ENCODE measurements around the gene FHIT. TPM values are rescaled to one million over a fixed set of nuclear protein-coding genes. Genes with fewer than 3 reads are reported as not detected.

Gene FHIT
- total RNA-seq, 2 experiments from 2014 or later, result 7.6 to 7.9 TPM

- peak overlapping the region; percentile 86 for H3K27ac Mint-ChIP-seq
- H3K27me3 Mint-ChIP-seq, result peaks cover 5% of the 10 kb centered on the region
- ATAC-seq, result no peak
- peaks cover 9% of the 10 kb centered on the region for H3K36me3 Mint-ChIP-seq (ENCODE audit: low read depth)
- no peak for TF ChIP-seq CTCF (IDR thresholded peaks at IDR 0.05)
- intact Hi-C loops (cut with micrococcal nuclease), result no loop called here
- H3K4me1 Mint-ChIP-seq (ENCODE audit: low read depth), result peaks cover 29% of the 10 kb centered on the region
- H3K9me3 Mint-ChIP-seq, result peaks cover 11% of the 10 kb centered on the region
- ChIA-PET POLR2A (no interaction called here), CTCF (no interaction called here)
- DNase-seq, result no peak
- no peak overlapping the region for H3K4me3 Mint-ChIP-seq
Measured at GRCh38 chr3:60366486-60366885, 884.8 kb downstream of the FHIT start.

GRCh38 chr3:60365360-60365759, 885.9 kb downstream of the FHIT start:
- peaks cover 29% of the 10 kb centered on the region for H3K4me1 Mint-ChIP-seq (ENCODE audit: low read depth)
- peaks cover under 1% of the 10 kb centered on the region for H3K27me3 Mint-ChIP-seq
- peaks cover 6% of the 10 kb centered on the region for H3K9me3 Mint-ChIP-seq
- peaks cover 9% of the 10 kb centered on the region for H3K36me3 Mint-ChIP-seq (ENCODE audit: low read depth)
- CTCF ChIA-PET, result no interaction called here
- POLR2A ChIA-PET, result interaction anchor here (1.0 kb wide), 1 partner anchor 12 kb away, joined by 3 read pairs; no protein-coding TSS in a partner anchor
- no peak overlapping the region for H3K4me3 Mint-ChIP-seq
- intact Hi-C loops (cut with micrococcal nuclease), result no loop called here
- TF ChIP-seq CTCF (IDR thresholded peaks at IDR 0.05), result no peak
- DNase-seq (no peak), ATAC-seq (peak; percentile 88)
- peak overlapping the region; percentile 86 for H3K27ac Mint-ChIP-seq

DNA sequence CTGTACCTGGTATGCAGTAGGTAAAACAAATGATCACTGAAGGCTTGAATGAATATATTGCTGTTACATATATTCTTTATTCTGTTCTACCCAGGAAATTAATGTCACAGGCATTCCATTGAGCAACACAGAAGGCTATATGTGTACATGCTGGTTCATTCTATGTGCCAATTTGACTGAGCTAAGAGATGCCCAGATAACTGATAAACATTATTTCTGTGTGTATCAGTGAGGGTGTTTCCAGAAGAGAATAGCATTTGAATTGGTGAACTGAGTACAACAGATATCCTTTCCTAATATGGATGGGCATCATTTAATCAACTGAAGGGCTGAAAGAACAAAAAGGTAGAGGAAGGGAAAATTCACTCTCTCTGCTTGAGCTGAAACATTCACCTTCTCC, 886.8 kb downstream of the FHIT start:
- ChIA-PET CTCF (no interaction called here), POLR2A (no interaction called here)
- no peak for DNase-seq
- Mint-ChIP-seq H3K4me1 (ENCODE audit: low read depth) (peaks cover 29% of the 10 kb centered on the region), H3K36me3 (ENCODE audit: low read depth) (peaks cover 9% of the 10 kb centered on the region), H3K9me3 (peaks cover 6% of the 10 kb centered on the region), H3K4me3 (no peak overlapping the region), H3K27me3 (no peaks in the 10 kb centered on the region), H3K27ac (no peak overlapping the region)
- ATAC-seq, result no peak
- no peak for TF ChIP-seq CTCF (IDR thresholded peaks at IDR 0.05)
- intact Hi-C loops (cut with micrococcal nuclease), result no loop called here

GRCh38 chr3:60363817-60364216, 887.4 kb downstream of the FHIT start:
- Mint-ChIP-seq H3K27me3 (no peaks in the 10 kb centered on the region), H3K36me3 (ENCODE audit: low read depth) (peaks cover 9% of the 10 kb centered on the region), H3K4me1 (ENCODE audit: low read depth) (peaks cover 29% of the 10 kb centered on the region), H3K4me3 (no peak overlapping the region), H3K9me3 (peaks cover 6% of the 10 kb centered on the region), H3K27ac (no peak overlapping the region)
- CTCF ChIA-PET, result no interaction called here
- TF ChIP-seq CTCF (IDR thresholded peaks at IDR 0.05), result no peak
- intact Hi-C loops (cut with micrococcal nuclease), result no loop called here
- DNase-seq (peak; percentile 6), ATAC-seq (no peak)
- POLR2A ChIA-PET, result no interaction called here

GRCh38 chr3:60355825-60356224, 895.4 kb downstream of the FHIT start:
- Mint-ChIP-seq H3K4me1 (ENCODE audit: low read depth) (no peaks in the 10 kb centered on the region), H3K27me3 (no peaks in the 10 kb centered on the region), H3K27ac (no peak overlapping the region), H3K36me3 (ENCODE audit: low read depth) (no peaks in the 10 kb centered on the region), H3K9me3 (peaks cover 2% of the 10 kb centered on the region), H3K4me3 (no peak overlapping the region)
- TF ChIP-seq CTCF (IDR thresholded peaks at IDR 0.05), result no peak
- POLR2A ChIA-PET, result no interaction called here
- CTCF ChIA-PET, result no interaction called here
- no peak for ATAC-seq
- intact Hi-C loops (cut with micrococcal nuclease), result no loop called here
- DNase-seq, result no peak

All from activated CD8-positive, alpha-beta T cell treated with anti-CD3 and anti-CD28 coated beads for 36 hours (primary cell).